Breast epithelium (tissue), 3 donors: ENCODE data around the gene SLC7A7.
"Not testable (repeated sequence)": the region's sequence is repeated elsewhere in the genome, so short reads cannot be mapped to it uniquely, and the experiment has no call there.

Experiments used
- CTCF ChIP-seq, 3 donors: fragments of 450-650 bp; IDR thresholded peaks; one replicate each; pipeline ENCODE4 v1.5.1; 2016 to 2017; ENCODE audit warnings: antibody characterized with exemption in 3 of 3, mild to moderate bottlenecking in 3 of 3, moderate library complexity in 3 of 3
- POLR2A ChIP-seq: fragments of 450-650 bp; IDR thresholded peaks from one replicate; pipeline ENCODE4 v1.6.1; 2016; ENCODE audit warnings: antibody characterized with exemption, mild to moderate bottlenecking, moderate library complexity

GRCh38 chr14:22805235-22805634 lies 10.0 kb downstream of the SLC7A7 start:
- not testable (repeated sequence) for TF ChIP-seq CTCF (IDR thresholded peaks at IDR 0.05); POLR2A
